AG08396 (cell line): ENCODE results near the gene HOXC13.

Source experiments
- DNase-seq: peaks from one replicate; pipeline ENCODE4 v3.0.0; 2012; ENCODE audit warnings: low spot score, mixed read lengths

Gene HOXC13, protein sequence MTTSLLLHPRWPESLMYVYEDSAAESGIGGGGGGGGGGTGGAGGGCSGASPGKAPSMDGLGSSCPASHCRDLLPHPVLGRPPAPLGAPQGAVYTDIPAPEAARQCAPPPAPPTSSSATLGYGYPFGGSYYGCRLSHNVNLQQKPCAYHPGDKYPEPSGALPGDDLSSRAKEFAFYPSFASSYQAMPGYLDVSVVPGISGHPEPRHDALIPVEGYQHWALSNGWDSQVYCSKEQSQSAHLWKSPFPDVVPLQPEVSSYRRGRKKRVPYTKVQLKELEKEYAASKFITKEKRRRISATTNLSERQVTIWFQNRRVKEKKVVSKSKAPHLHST

DNA sequence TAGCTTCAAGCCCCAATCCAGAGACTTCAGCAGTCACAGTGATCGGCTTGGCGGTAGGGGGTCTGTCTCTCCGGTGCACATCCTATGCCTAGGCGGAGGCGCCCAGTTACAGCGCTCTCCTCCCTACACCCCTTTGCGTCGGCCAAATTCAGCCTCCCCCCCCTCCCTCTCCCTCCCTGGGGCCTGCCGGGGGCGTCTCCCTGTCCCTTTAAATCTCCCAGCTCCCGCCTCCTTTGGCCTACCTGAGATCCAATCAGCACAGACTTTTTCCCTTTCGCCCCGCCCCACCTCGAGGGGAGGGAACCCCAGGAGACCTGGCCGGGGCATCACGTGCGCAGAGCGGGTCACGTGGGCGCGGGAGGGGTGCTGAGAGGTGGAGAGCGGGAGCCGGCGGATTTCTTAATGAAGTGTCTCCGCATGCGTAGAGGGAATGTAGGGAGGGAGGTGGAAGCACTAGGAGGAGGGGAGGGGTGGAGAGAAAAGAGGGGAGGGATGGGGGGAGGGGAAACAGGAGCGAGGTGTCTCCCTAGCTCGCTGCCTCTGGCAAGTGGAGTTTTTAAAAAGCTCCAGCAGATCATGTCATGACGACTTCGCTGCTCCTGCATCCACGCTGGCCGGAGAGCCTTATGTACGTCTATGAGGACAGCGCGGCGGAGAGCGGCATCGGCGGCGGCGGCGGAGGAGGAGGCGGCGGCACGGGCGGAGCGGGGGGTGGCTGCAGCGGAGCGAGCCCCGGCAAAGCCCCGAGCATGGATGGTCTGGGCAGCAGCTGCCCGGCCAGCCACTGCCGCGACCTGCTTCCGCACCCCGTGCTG, at the start of gene HOXC13:
TSS of gene HOXC13 (plus strand) at position 506 of the 815 bp plus-strand sequence. CDS start at position 582, 76 bp downstream.
- DNase-seq = peak; percentile 59

DNA sequence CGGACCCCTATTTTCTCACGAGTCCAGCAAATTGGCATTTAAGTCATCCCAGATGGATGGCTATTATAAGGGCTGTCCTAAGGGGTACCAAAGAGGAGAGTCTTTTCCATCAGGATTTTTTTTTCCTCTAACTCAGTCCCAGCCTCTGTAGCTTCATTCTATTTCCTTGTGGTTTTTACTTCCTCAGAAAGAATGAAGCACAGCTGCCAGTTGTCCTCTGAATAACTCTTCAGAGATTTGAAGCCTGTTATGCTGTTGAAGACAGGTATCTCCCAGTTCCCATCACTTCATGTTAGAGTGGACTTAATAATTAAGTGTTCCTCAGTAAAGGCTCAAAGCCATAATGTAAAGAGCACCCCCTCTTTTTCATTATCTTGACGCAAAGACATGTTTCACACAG, 48.5 kb upstream of the HOXC13 start:
- DNase-seq = no peak

DNA sequence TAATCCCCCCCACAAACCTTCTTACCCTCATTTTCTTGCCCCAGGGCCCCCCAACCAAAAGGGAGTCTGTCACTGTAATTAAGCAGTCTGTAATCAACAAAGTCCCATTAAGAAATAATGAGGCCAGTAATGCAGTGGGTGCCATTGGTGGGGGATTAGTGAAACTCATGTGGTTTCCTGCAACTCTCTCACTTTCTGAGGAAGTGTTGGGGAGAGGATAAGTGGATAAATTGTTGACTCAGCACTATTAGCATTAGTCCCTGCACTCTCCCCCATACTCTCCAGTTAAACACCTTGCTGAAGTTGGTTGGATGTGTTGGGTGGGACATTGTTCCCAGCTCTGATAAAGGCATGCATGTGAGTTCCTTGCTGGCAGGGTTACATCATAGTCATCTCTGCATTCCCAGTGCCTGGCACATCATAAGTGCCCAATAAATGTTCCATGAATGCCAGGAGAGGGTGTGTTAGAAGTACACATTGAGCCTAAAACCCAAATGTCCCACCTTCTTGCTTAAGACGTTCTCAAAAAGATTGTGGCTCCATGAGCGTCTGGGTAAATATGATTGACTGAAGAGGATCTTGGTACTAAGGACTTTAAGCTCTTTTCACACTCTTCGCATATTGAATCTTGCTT, 45.8 kb upstream of the HOXC13 start:
- DNase-seq = no peak

DNA sequence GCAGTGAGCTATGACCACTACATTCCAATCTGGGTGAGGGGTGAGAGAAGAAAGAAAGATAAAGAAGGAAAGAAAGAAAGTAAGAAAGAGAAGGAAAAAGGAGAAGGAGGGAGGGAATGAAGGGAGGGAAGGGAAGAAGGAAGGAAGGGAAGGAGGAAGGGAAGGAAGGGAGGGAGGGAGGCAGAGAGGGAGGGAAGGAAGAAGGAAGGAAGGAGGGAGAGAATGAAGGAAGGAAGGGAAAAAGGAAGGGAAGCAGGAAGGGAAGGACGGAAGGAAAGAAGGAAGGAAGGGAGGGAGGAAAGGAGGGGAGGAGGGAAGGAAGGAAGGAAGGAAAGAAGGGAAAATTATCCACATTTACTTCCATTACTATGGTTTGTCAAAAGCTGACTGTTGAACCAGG, 39.4 kb upstream of the HOXC13 start:
- DNase-seq = no peak

DNA sequence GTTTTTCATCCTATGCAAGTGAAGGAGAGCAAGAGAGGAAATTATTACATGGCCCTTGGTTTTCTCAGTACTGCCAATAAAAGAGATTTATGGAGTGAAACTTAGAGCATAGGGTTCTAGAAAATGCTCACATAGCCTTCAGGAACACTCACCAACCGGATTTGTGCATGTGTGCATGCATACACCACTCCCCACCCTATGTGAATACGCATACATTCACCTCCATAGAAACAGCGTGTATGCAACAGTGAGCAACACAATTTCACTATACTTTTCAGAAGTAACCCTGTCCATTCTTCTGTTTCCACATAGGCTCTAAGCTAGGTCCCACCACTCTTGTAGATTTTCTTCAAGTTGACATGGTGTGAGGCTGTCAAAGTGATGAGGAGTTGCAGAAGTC, 31.5 kb upstream of the HOXC13 start:
- DNase-seq = no peak

DNA sequence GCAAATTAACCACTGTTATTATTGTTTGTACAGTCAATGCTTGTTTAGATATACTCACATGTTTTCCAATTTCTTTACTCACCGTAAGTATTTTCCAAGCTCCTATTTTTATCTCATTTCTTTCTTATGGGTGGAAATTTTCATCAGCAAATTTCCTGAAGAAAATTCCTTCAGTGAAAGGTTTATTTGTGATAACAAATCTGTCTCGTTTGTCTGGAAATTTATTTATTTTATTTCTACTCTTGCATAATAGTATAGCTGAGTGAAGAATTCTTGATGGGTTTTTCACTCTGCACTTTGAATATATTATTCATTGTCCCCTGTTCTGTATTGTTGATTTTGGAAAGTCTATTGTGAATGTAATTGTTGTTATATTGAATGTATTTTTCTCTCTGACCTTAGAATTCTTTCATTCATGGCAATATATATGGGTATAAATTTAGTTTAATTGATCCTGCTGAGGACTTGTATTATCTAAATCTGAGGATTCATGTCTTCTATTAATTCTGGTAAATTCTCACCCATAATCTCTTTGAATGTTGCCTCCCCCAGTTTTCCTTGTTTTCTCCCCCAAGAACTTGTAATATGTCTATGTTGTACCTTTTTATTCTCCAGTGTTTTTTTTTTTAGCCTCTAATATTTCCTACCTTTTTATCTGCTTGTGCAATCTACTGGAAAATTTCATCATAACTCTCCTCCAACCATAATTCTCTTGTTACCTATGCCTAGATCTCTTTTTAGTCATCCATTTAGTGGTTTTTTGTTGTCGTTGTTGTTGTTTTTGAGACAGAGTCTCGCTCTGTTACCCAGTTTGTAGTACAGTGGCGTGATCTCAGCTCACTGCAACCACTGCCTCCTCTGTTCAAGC, 21.6 kb upstream of the HOXC13 start:
- no peak for DNase-seq

DNA sequence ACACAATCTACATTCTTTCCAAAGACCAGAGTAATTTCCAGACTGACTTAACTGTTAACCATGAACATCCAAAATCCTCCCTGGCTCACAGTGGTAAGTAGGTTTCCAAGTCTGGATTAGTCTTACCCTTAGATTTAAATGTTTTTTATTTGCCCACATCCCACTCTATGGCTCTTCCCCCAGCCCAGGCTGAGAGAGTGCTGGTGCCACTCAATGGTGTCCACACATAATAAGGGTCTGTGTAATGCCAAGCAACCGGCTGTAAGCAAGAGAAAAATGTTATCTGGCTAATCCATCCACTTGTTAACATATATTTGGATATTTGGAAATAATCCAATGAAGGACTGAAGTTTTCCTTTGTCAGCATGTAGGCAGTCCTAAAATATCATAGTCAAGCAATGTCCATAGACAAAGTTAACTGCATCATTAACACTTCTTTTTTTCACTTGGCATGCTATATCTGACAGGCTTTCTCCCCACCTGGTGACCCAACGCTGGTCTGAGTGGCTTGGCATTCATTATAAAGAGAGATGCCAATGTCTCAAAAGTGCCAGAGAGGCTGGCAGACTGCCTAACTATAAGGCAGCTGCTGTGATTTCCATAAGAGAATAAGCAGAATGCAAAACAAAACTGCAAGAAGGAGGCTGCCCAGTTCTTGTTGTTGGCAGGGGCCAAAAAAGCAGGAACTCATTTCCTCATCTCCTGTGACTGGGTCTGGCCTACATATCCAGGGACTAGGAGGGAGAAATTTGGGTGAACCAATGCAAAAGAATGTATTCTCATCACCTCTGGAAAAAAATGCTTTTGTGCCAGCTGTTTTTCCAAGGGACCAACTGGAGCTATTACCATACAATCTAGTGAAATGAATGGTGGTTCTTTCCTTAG, 13.9 kb upstream of the HOXC13 start:
- no peak for DNase-seq

DNA sequence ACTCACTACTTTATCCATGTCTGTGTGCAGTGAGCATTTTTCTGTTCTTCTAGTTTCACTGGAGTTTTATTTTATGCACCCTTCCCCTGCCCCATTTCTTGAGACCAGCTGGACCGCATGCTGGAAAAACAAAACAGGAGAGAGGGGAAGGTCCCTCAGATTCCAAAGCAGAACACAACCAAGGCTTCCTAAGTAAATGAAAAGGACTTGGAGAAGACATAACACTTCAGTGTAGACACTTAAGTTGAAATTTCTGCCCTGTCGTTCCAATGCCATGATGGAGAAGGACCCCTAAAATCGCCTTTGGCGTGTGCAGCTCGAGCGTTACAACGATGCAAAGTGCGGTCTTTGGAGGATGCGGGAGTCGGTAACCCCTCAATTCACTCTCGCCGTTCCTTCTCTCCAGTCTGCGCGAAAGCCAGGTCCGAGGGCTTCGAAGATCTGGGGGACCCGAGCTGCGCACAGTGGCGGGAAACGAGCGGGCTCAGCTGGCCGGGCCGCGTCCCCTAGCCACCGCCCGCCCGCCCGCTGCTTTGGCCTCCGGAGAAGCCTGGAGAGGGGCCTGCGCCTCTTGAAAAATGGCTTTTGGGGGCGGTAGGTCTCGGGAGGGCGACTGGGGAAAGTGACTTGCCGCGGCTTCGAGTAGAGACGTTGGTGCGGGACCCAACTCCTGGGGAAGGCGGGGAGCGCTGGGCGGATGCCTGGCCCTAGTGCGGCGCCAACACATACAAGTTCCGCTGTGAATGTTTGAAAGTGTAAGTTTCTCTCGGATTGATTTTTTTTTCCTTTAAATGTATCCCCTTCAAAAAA, 11.2 kb upstream of the HOXC13 start:
- no peak for DNase-seq

DNA sequence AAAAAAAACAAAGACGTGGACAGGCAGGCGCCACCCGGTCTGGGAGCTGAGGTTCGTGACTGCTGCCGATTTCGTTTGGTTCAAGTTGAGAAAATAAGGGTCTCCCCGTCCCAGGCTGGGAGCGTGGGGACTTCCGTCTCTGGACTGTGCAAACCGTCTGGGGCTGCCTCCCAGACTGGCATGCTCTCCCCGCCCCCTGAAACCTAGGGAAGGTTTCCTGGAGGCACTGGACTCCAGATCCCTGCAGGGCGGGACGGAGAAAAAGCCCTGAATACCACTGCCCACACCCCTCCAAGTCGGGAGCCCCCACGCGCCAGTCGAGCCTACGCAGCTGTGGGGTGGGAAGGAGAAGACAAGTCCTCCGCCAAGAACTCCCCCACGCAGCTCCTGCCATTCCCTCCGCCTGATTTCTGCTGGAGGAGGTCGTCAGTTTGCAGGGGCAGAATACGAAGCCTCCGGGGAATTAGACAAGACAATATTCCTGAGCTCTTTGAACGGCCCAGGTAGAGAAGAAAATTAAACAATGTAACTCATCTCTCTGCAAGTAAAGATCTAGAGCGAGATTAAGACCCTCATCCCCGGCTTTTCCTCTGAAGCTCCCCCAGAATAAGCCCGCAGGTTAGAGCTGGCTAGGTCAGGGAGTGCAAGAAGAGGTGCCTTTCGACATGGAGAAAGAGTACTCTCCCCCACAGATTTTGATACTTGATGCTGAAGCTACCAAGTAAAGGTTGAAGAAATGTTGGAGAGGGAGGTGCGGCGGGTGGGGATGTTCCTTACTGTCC, 10.4 kb upstream of the HOXC13 start:
- DNase-seq = no peak

DNA sequence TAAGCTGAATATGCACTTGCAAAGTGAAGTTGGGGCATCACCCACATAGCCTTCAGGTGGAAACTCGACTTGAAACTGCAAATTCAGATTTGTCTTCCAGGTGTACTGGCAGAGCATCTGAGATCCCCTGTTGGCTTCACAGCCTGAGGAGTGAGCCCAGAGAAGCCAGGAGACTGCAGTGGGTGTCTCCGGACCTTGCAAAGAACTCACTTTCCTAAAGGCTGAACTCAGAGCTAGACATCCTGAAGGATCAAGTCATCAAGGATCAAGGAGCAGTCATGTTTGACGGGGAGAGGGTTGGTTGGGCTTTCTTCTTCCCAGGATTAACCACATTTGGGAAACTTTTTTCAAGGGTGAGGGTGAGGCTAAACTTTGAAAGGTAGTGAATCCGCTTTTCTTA, 9.1 kb upstream of the HOXC13 start:
- DNase-seq = no peak

DNA sequence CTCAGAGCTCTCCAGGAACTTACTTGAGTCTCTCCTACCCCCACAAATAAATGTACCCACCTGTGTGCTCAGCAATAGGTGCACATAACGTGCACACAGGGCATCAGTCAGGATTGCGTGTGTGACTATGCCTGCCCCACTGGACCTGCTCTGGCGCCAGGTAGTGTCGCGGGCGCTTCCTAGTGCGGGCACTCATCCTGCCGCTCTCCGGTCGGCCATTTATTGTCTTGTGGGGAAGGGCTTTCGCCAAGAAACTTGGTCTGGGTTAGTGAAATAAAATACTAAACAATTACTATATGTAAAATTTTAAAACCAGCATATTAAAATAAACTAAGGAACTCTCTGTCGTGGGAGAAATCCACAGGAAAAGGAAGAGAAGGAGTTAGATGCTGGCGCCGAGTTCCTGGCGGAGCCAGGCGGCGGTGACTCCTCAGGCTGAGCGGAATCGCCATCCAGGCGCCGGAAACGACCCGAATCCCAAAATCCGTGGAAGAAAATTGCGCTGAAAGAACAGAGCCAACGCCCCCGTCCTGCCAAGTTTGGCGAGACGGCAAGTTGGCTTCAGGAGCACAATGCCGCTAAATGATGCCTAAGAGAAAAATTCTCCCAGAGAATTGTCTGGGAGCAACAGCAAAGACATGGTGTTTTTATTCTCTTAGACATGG, 7.9 kb upstream of the HOXC13 start:
- no peak for DNase-seq

DNA sequence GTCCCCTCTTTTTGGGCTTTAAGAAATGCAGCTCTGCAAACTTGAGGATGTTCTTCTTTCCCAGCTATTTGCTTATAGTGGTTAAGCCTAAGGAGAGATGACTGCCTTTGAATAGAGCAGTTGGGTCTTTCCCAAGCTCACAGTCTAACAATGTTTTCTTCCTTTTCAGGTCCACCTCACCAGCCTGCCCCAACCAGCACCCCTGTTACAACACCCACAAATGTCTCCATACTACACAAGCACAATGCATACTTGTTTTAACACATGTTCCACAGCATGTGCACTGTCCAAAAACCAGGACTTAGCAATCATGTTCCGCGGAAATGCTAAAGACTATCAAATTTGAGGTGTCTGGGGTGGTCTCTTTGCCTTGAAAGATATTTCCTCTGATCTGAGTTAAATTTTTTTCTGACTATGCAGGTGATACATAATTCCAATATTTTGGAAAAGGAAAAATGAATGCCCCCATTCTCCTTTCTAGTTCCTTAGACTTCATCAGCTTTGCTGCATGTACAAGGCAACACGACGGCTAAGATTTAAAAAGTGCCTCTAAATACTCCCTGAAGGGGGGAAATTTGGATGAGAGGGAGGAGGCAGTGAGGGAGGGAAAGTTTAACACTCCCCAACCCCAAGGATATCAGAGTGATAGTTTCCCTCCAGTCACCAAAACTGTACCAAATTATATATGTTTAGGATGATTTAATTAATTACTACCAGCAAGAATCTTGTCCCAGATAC, 6.6 kb upstream of the HOXC13 start:
- DNase-seq = no peak

DNA sequence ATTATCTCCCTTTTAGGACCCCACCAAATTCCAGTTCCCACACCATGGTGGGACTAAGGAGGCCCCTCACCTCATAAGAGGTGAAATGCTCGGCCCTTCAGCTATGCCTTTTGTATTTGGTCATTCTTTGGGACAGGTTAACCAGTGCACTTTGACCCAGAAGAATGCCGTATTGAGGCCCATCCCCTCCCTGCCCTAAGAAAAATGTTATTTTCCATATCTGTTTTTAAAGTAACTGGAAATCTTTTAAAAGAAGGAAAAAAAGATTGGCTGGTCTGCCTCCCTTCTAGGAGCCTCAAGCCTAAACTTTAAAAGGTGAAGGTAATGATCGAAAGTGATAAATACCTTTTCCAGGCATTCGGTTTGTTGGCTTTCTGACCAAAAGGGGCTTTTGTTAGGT, 5.7 kb upstream of the HOXC13 start:
- no peak for DNase-seq

DNA sequence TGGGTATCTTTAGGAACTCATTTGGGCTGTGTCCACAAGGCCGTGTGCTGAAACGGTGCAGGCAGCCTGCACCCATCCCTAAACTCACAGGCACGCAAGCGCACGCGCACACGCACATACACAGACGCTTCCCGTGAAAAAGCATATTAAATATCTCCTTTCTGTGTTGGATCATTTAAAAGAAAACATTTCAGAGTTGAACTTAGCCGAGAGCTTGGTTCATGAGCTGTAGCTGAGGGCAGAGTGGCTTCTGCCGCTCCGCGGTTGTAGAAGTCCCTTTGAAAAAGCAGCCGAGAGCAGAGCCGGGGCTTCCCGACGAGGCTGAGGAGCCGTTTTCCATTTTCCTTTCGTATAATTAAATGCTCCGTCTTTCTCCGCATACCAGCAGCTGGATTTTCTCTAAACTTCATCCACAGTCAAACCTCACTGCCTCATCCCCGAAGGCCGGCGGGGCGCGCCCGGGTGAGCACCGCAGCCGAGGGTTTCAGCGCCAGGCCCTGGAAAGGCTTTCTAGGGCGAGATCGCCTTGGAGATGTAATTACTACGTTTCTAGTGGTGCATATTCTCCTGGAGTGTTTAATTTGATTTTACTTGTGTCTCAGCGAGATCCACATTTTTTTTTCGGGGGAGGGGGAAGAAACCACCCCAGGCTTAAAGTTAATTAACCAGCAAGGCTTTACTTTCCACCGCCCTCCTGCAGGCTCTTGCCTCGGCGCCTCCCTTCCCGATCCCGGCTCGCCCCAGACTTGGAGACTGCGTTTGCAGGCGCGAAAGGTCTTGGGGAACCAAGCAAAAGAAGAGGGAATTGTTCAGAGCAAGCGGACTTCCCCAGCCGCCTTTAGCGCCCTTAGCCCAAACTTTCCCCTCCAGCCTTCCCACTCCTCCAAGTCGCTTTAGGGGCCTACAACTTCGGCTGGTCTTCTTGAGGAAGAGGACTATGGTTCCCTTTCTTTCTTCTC, 3.0 kb upstream of the HOXC13 start:
- no peak for DNase-seq

DNA sequence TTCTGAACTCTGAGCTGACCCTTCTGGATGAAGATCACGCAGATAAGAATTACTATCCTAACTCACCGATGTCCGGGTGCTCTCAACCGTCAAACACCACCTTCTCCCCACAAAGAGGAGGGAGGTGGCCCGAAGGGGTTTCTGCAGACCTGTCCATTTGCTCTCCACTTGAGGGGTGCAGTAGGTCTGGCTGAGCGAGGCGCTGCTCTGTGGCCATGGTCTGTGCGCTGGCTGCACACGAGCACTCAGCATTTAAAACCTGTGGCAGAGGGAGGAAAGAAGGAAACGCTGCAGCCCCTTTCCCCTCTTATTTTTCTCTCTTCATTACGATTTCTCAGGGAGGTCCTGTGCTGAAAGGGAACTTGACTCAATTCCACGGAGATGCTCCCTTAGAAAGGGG, 1.5 kb upstream of the HOXC13 start:
- DNase-seq = no peak

DNA sequence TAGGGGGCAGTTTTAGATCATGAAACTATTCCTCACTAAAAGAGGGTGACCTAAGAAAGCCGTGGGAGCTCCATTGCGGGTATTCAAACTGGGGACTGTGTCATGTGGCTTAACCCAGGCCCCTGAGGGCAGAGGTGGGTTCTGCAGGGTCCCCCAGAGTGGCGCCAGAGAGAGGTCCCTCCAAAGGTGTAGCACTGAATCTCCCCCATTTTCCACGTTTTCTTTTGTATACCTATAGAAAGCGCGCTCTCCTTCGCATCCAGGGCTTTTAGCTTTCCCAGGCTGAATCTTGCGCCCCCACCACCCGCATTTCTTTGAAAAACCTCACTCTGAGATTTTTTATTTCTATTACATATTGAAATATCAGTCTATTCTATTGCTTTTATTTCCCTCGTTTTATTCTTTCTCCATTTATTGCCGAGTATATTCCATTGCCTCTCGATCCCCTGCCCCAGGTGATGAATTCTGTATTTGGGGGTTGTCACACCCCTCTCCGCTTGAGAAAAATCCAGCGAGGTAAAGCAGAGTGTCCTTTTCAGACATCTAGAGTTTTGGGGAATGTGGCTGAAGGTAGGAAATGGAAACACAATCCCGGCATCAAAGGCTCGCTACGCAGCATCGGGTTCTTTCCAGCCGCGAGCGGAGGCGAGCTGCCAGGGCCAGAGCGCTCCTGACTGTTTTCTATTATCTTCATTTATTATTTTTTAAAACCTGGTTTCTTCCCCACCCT, 870 bp upstream of the HOXC13 start:
- DNase-seq = no peak
